ENCODE data around the gene ZNF699. TPM values are rescaled to one million over a fixed set of nuclear protein-coding genes. Genes with fewer than 3 reads are reported as not detected.

The ZNF699 gene
- total and polyA plus RNA-seq, 10 of the 15 experiments (the other 5 are each of a cell fraction or from before 2014, with no cell fraction given), result 0.04 to 2.9 (median 1.7) TPM

DNA sequence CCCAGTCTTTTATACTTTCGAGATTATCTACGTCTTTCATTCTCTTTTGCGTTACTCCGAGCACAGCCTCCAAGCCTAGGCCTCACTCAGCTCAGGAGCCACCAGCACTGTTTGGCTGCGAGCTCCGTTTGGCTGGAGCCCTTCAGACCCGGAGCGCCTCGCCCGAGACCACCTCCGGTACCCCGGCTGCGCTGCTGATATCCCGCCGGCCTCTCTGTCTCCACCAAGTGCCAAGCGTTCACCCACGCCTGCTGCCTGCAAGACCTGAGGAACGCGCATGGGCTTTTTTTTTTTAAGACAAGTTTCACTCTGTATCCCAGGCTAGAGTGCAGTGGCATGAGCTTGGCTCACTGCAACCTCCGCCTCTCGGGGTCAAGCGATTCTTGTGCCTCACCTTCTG is 39.0 kb upstream of the ZNF699 start (continued):
- TF ChIP-seq, protein P1, sequence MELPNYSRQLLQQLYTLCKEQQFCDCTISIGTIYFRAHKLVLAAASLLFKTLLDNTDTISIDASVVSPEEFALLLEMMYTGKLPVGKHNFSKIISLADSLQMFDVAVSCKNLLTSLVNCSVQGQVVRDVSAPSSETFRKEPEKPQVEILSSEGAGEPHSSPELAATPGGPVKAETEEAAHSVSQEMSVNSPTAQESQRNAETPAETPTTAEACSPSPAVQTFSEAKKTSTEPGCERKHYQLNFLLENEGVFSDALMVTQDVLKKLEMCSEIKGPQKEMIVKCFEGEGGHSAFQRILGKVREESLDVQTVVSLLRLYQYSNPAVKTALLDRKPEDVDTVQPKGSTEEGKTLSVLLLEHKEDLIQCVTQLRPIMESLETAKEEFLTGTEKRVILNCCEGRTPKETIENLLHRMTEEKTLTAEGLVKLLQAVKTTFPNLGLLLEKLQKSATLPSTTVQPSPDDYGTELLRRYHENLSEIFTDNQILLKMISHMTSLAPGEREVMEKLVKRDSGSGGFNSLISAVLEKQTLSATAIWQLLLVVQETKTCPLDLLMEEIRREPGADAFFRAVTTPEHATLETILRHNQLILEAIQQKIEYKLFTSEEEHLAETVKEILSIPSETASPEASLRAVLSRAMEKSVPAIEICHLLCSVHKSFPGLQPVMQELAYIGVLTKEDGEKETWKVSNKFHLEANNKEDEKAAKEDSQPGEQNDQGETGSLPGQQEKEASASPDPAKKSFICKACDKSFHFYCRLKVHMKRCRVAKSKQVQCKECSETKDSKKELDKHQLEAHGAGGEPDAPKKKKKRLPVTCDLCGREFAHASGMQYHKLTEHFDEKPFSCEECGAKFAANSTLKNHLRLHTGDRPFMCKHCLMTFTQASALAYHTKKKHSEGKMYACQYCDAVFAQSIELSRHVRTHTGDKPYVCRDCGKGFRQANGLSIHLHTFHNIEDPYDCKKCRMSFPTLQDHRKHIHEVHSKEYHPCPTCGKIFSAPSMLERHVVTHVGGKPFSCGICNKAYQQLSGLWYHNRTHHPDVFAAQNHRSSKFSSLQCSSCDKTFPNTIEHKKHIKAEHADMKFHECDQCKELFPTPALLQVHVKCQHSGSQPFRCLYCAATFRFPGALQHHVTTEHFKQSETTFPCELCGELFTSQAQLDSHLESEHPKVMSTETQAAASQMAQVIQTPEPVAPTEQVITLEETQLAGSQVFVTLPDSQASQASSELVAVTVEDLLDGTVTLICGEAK (IDR thresholded peaks at IDR 0.05; ENCODE audit: borderline replicate concordance), result no peak
- TF ChIP-seq POU2F2 (IDR thresholded peaks at IDR 0.05; ENCODE audit: borderline replicate concordance, low read depth, low read length) (no peak), POLR2AphosphoS5 (IDR thresholded peaks at IDR 0.05; ENCODE audit: low read length) (no peak), NBN (IDR thresholded peaks at IDR 0.05) (no peak)
- TF ChIP-seq, protein P2, sequence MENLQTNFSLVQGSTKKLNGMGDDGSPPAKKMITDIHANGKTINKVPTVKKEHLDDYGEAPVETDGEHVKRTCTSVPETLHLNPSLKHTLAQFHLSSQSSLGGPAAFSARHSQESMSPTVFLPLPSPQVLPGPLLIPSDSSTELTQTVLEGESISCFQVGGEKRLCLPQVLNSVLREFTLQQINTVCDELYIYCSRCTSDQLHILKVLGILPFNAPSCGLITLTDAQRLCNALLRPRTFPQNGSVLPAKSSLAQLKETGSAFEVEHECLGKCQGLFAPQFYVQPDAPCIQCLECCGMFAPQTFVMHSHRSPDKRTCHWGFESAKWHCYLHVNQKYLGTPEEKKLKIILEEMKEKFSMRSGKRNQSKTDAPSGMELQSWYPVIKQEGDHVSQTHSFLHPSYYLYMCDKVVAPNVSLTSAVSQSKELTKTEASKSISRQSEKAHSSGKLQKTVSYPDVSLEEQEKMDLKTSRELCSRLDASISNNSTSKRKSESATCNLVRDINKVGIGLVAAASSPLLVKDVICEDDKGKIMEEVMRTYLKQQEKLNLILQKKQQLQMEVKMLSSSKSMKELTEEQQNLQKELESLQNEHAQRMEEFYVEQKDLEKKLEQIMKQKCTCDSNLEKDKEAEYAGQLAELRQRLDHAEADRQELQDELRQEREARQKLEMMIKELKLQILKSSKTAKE (IDR thresholded peaks at IDR 0.05; ENCODE audit: low read depth, poor library complexity, severe bottlenecking), result no peak

DNA sequence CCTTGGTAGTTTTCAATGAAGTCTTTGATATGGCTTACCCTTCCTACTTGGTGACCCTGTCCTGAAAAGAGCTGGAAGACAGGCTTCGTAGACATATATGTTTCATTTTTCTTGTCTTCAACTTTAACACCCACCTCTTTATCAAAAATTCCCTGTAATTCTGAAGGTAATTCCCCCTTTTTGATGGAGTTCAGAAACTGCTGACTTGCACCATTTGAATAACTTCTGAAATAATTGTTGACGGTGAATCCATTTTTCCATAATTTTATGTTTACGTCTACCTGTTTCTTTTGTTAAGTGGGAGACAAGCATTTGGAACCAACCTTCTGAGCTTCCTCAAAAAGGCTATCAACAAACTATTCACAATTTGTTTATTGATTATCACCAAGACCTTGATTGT is 38.6 kb upstream of the ZNF699 start:
- ChIA-PET SMC1A (ENCODE audit: uncharacterized antibody, unreplicated experiment) (no interaction called here), RAD21 (ENCODE audit: unreplicated experiment) (no interaction called here), CTCF (no interaction called here), POLR2A (interaction anchor here (0.6 kb wide), 1 partner anchor 245 kb away, joined by 3 read pairs; no protein-coding TSS in a partner anchor)
- Histone ChIP-seq H3K4me3 (no peak overlapping the region), H3K4me2 (ENCODE audit: control insufficient read depth, insufficient read depth) (no peak overlapping the region), H3K9me3 (replicated peaks; ENCODE audit: control insufficient read depth, insufficient read depth, low read length) (peaks cover 3% of the 10 kb centered on the region), H3K27me3 (replicated peaks in 1 of 2; ENCODE audit: control insufficient read depth in 2 of 2, insufficient read depth in 2 of 2, low read length in 1 of 2) (no peaks in the 10 kb centered on the region), H3K27ac (ENCODE audit: control insufficient read depth, insufficient read depth) (no peak overlapping the region), H3K9ac (ENCODE audit: control insufficient read depth, insufficient read depth, low read length) (no peak overlapping the region), H3K4me1 (ENCODE audit: control insufficient read depth, insufficient read depth, low read length) (no peaks in the 10 kb centered on the region), H4K20me1 (ENCODE audit: control insufficient read depth, insufficient read depth) (no peaks in the 10 kb centered on the region), H3K79me2 (ENCODE audit: control insufficient read depth, insufficient read depth, low read length) (no peaks in the 10 kb centered on the region), H2AFZ (ENCODE audit: control insufficient read depth, low read depth, low read length) (no peak overlapping the region), H3K36me3 (ENCODE audit: control insufficient read depth in 2 of 2, insufficient read depth in 2 of 2, low read length in 1 of 2) (no peaks in the 10 kb centered on the region)
- in situ Hi-C loops (cut with MboI), result no loop called here
- no TSS peak for BruUV-seq (replicated peaks)
- FAIRE-seq (no peak), ATAC-seq (no peak), DNase-seq (ENCODE audit: low read depth, low spot score) (no peak)
- TF ChIP-seq FOS (IDR thresholded peaks at IDR 0.05; ENCODE audit: borderline replicate concordance, extremely low read depth, insufficient read length) (no peak), ZZZ3 (IDR thresholded peaks at IDR 0.05; ENCODE audit: control insufficient read depth, insufficient read length, low read depth) (no peak)
- intact Hi-C loops (cut with micrococcal nuclease; ENCODE audit: unreplicated experiment), result no loop called here
- 98% methylated on average over 3 of the region's 3 CpGs for WGBS (ENCODE audit: insufficient coverage, insufficient replicate concordance, low lambda C conversion rate, missing lambda C conversion rate)
